Renal pelvis (tissue), 12 donors: ENCODE data around the gene PLEKHA7. TPM values are rescaled to one million over a fixed set of nuclear protein-coding genes. Genes with fewer than 3 reads are reported as not detected.
"Not testable (repeated sequence)": the region's sequence is repeated elsewhere in the genome, so short reads cannot be mapped to it uniquely, and the experiment has no call there.

ENCODE experiments used
- DNase-seq: peaks from one replicate; pipeline ENCODE4 v3.0.0-alpha.2; 2013
- long read RNA-seq, 16 experiments: transcript quantifications; one replicate each; lab custom pipeline, GENCODE V29; 2026
- polyA plus RNA-seq, 3 donors: library from polyadenylated mRNA; unstranded; fragments of 120-200 nt; gene quantifications; one replicate each; pipeline ENCODE4 v1.2.1, GENCODE V29; 2013; ENCODE audit not compliant: insufficient read length in 3 of 3

Gene PLEKHA7
- polyA plus RNA-seq = 10 to 100 TPM; 38.9 to 60.9 (median 55.2) TPM
- long read RNA-seq, donor 1 = 0 reads
- long read RNA-seq, donor 2, partial matches to known transcripts = 10 of 10 reads
- long read RNA-seq, donor 2, other reads (novel, unspliced or antisense) = 0 of 10 reads
- long read RNA-seq, donor 3 = 0 reads
- long read RNA-seq, donor 4, partial matches to known transcripts = 9 of 11 reads
- long read RNA-seq, donor 4, other reads (novel, unspliced or antisense) = 0 of 11 reads
- long read RNA-seq, donor 5, partial matches to known transcripts = 0 of 1 reads
- long read RNA-seq, donor 5, other reads (novel, unspliced or antisense) = 0 of 1 reads
- long read RNA-seq, donor 6, partial matches to known transcripts = 14 of 15 reads
- long read RNA-seq, donor 6, other reads (novel, unspliced or antisense) = 0 of 15 reads
- long read RNA-seq, donor 7, partial matches to known transcripts = 5 of 5 reads
- long read RNA-seq, donor 7, other reads (novel, unspliced or antisense) = 0 of 5 reads
- long read RNA-seq, donor 8 = 0 reads
- long read RNA-seq, donor 9, partial matches to known transcripts = 11 of 12 reads
- long read RNA-seq, donor 9, other reads (novel, unspliced or antisense) = 0 of 12 reads
- long read RNA-seq, donor 10, partial matches to known transcripts = 10 of 11 reads
- long read RNA-seq, donor 10, other reads (novel, unspliced or antisense) = 0 of 11 reads
- long read RNA-seq, donor 11 = 0 reads
- long read RNA-seq, donor 12, partial matches to known transcripts = 10 of 11 reads
- long read RNA-seq, donor 12, other reads (novel, unspliced or antisense) = 0 of 11 reads
- long read RNA-seq, donor 13, partial matches to known transcripts = 0 of 1 reads
- long read RNA-seq, donor 13, other reads (novel, unspliced or antisense) = 0 of 1 reads
- long read RNA-seq, donor 14 = 0 reads
- long read RNA-seq, donor 15, partial matches to known transcripts = 27 of 29 reads
- long read RNA-seq, donor 15, other reads (novel, unspliced or antisense) = 0 of 29 reads
- long read RNA-seq, donor 16, partial matches to known transcripts = 22 of 24 reads
- long read RNA-seq, donor 16, other reads (novel, unspliced or antisense) = 0 of 24 reads

GRCh38 chr11:17014321-17014832 lies at the start of gene PLEKHA7:
Gene PLEKHA7 (minus strand): TSS chr11:17014414. CDS start chr11:17014401, 13 bp downstream.
- DNase-seq = no peak

DNA sequence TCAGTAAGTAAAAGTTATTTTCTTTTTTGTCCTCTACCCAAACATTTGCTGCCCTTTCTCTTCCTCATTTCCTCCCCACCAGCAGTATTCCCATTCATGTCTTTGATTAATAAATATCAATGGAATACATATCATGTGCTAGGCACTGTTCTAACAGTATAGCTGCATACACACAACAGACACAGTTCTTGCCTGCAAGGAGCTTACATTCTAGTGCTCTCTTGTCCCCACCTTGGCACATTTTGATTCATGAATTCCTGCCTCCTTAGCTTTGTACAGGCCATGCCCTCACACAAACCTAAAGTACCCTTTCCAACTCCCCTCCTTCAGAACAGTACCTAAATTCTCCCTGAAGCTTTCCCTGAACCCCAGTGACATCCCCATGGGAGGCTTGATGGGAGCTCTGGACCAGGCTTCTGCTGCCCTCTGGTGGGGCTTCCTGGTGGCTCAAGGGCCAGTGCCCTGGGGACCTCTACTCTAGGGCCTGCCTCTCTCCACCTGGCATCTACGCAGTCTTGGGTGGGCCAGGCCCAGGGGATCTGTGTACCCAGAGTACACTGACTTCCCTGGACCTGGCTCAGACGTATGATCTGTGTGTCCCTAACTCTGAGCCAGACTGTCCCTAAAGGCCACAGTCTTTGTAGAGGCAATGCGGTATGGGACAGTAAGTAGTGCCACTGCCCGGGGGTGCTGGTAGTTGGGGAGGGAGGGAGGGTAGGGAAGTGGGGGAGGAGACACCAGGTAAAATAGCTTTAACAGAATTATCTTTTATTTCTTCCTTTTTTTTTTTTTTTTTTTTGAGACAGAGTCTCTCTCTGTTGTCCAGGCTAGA lies 49.2 kb upstream of the PLEKHA7 start:
- DNase-seq = peak; percentile 34

- DNase-seq = not testable (repeated sequence)
These were observed 36.9 kb upstream of the PLEKHA7 start for GRCh38 chr11:17051146-17051545.

DNA sequence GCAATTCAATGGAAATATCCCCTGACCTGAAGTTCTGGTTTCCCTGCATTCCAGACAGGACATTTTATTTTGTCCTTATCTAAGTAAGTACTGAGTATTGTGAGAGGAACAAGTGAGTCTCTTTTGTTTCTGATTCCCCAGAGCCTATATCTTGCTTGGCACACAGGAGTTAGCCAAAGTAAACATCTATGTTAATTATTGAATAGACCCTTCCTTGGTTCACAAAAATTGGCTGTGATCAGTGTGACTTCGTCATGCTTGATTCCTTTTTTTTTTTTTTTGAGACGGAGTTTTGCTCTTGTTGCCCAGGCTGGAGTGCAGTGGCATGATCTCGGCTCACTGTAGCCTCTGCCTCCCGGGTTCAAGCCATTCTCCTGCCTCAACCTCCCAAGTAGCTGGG lies 34.3 kb upstream of the PLEKHA7 start:
- DNase-seq = not testable (repeated sequence)

GRCh38 chr11:17046690-17047089 lies 32.5 kb upstream of the PLEKHA7 start:
- DNase-seq = no peak

- DNase-seq = no peak
These were observed 22.7 kb upstream of the PLEKHA7 start for GRCh38 chr11:17036666-17037658.

GRCh38 chr11:17034027-17034426 lies 19.8 kb upstream of the PLEKHA7 start:
- DNase-seq = not testable (repeated sequence)

GRCh38 chr11:17026487-17027082 lies 12.4 kb upstream of the PLEKHA7 start:
- no peak for DNase-seq

GRCh38 chr11:17024924-17025323 lies 10.7 kb upstream of the PLEKHA7 start:
- no peak for DNase-seq

- no peak for DNase-seq
These were observed 7.3 kb upstream of the PLEKHA7 start for GRCh38 chr11:17021511-17021910.

DNA sequence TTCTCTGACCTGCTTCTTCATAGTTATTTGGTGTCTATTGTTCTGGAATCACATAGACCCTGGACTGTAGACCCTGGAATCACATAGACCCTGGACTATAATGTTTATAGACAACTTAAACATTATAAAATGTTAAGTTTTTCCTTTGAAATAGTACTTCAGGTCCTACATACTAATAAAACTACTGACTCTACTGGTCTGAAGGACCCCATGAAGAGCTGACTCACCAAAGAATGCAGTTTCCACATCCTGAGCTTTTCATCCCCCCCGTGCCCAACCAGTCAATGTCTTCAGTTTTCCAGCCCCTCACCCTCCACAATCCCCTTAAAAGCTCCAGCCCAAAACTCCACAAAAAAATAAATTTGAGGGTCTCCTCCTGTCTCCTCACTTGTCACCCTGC lies 6.6 kb upstream of the PLEKHA7 start:
- DNase-seq = no peak

DNA sequence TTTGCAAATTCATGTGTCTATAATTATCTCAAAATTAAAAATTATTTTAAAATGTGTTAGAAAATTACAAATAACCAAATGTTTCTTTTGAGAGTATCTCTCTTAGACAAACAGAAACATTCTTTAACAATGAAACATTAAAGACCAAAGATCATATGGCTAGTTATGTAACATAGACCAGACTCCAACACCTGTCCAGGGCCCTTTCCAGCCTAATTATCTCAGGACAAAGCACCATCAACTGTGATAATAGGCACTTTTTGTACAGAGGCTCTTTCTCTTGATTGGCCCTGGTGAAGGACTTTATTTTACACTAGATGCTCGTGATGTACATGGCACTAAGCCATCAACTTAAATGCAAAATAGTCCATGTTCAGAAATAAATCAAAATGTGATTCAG lies 5.0 kb upstream of the PLEKHA7 start:
- DNase-seq = no peak

DNA sequence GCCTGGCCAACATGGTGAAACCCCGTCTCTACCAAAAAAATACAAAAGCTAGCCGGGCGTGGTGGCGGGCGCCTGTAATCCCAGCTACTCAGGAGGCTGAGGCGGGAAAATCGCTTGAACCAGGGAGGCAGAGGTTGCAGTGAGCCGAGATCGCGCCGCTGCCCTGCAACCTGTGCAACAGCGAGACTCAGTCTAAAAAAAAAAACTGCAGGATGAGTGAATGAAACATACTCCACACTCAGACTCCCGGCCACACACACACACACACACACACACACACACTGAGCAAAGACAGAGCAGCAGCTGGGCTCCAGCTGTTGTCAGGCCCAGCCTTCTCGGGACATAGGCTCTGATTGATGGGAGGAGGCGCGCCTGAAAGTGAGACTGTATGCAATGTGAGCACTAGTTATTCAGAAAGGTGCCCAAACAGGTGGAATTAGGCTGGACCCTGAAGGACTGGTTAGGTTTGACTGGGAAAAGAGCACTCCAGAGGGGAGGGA lies 1.5 kb upstream of the PLEKHA7 start:
- peak; percentile 71 for DNase-seq

GRCh38 chr11:17014833-17015626 lies 816 bp upstream of the PLEKHA7 start:
- DNase-seq = no peak

DNA sequence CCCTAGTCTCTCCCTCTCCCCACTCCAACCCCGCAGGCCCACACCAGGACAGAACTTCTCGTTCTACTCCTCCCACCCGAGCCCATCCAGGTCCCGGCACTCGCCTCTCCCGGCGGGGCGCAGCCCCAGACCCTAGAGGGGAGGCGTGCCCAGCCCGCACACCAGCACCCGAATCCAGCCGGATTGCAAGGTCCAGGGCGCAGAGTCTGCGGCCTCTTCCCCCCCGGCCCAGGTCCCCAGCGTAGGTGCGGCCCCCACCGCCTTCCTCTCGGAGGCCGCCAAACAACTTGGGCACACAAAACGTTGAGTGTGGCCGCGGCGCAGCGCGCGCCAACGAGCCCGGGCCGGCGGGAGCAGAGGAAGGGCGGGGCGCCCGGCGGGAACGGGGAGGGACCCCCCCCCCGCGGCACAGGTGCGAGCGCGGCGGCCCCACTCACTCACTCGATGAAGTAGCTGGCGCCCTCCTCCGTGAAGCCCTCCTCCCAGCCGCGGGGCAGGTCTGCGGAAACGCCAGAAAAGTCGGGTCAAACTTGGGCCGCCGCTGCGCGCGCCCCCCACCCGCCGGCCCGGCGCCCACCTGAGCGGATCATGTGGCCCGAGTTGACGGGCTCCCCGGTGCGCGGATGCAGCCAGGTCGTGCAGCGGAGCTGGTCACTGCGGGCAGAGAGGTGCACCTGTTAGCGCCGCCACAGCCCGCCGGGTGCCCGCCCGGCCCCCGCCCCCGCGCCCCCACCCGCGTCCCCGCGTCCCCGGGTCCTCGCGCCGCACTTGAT lies 480 bp downstream of the PLEKHA7 start:
- DNase-seq = no peak

DNA sequence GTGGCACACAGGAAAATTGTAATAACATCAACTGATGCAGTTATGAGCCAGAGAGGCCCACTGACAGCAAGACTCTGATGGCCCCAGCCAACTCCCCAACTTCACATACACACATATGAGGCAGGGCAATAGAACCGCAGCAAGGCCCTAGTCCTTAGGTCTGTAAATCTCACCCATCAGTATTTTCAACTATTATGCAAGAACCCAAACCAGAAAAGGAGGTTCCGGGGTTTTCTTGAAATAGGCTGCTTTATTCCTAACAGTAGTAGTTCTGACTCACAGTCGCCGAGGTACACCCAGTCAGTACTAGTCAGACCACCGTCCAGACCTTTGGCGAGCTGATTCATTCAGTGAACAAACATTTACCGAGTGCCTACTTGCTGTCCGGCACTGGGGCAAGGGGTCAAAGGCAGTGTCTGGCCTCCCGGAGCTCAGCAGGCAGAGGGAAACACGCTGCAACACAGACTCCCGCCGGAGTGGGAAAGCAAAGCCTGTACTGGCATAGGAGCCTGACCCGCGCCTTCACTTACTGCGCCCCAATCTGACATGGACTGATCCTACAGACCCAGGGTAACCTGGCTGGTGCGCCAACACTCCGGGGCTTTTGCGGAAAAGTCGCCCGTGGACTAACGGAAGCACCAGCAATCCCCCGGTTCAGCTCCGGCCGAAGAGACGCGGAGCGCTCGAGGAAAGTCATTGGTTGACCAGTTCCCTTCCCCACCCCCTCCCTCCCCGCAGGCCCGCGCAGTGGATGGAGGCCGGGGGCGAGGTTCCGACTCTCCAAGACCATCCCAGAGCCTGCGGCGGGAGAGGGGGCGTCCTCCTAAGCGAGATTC lies 1.3 kb downstream of the PLEKHA7 start:
- peak; percentile 48 for DNase-seq

GRCh38 chr11:17012179-17012578 lies 2.0 kb downstream of the PLEKHA7 start:
- DNase-seq = no peak
